Measurements from ENCODE around the gene RPL9. TPM values are rescaled to one million over a fixed set of nuclear protein-coding genes. Genes with fewer than 3 reads are reported as not detected.

The RPL9 gene
- total and polyA plus RNA-seq, 2 of the 13 experiments (the other 11 are each of a cell fraction or from before 2014, with no cell fraction given) = 993 to 2,148 TPM

DNA sequence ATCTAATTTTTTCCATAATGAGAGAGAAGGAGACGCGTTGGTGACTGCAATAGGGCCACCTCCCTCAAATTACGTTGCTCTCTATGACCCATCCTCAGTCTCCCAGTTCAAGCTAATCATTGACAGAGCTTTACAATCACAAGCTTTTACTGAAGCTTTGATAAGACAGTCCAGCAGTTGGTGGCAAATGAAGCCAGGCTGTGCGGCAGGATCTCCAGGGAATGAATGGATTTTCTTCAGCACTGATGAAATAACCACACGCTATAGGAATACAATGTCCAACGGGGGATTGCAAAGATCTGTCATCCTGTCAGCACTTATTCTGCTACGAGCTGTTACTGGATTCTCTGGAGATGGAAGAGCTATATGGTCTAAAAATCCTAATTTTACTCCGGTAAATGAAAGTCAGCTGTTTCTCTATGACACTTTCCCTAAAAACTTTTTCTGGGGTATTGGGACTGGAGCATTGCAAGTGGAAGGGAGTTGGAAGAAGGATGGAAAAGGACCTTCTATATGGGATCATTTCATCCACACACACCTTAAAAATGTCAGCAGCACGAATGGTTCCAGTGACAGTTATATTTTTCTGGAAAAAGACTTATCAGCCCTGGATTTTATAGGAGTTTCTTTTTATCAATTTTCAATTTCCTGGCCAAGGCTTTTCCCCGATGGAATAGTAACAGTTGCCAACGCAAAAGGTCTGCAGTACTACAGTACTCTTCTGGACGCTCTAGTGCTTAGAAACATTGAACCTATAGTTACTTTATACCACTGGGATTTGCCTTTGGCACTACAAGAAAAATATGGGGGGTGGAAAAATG lies 51.7 kb downstream of the RPL9 start, which contains the start of gene KLB (continued):
- TF ChIP-seq ZNF704 (CRISPR knock-in tag; IDR thresholded peaks at IDR 0.05; ENCODE audit: borderline replicate concordance) (no peak), ZBTB26 (CRISPR knock-in tag; IDR thresholded peaks at IDR 0.05; ENCODE audit: borderline replicate concordance) (peak; percentile 50; the same call in 1 of the 2 replicates), MTA3 (CRISPR knock-in tag; IDR thresholded peaks at IDR 0.05) (no peak), RAD21 (CRISPR knock-in tag; IDR thresholded peaks at IDR 0.05) (no peak), PRDM15 (CRISPR knock-in tag; IDR thresholded peaks at IDR 0.05) (peak; percentile 40; the same call in 1 of the 2 replicates), AFF4 (CRISPR knock-in tag; IDR thresholded peaks at IDR 0.05) (peak; percentile 74; the same call in 1 of the 2 replicates), ZNF282 (IDR thresholded peaks at IDR 0.05; ENCODE audit: partially characterized antibody) (no peak), KAT8 (CRISPR knock-in tag; IDR thresholded peaks at IDR 0.05) (peak; percentile 68; the same call in 1 of the 2 replicates), ZNF614 (CRISPR knock-in tag; IDR thresholded peaks at IDR 0.05; ENCODE audit: borderline replicate concordance) (peak; percentile 65; the same call in 1 of the 2 replicates), SIX1 (CRISPR knock-in tag; IDR thresholded peaks at IDR 0.05; ENCODE audit: borderline replicate concordance) (0 out of 2 replicates have a peak, but pooled peaks have one; percentile 19)
- TF ChIP-seq, protein P1, sequence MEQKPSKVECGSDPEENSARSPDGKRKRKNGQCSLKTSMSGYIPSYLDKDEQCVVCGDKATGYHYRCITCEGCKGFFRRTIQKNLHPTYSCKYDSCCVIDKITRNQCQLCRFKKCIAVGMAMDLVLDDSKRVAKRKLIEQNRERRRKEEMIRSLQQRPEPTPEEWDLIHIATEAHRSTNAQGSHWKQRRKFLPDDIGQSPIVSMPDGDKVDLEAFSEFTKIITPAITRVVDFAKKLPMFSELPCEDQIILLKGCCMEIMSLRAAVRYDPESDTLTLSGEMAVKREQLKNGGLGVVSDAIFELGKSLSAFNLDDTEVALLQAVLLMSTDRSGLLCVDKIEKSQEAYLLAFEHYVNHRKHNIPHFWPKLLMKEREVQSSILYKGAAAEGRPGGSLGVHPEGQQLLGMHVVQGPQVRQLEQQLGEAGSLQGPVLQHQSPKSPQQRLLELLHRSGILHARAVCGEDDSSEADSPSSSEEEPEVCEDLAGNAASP (CRISPR knock-in tag; IDR thresholded peaks at IDR 0.05; ENCODE audit: borderline replicate concordance) = peak; percentile 54
- TF ChIP-seq, protein P2, sequence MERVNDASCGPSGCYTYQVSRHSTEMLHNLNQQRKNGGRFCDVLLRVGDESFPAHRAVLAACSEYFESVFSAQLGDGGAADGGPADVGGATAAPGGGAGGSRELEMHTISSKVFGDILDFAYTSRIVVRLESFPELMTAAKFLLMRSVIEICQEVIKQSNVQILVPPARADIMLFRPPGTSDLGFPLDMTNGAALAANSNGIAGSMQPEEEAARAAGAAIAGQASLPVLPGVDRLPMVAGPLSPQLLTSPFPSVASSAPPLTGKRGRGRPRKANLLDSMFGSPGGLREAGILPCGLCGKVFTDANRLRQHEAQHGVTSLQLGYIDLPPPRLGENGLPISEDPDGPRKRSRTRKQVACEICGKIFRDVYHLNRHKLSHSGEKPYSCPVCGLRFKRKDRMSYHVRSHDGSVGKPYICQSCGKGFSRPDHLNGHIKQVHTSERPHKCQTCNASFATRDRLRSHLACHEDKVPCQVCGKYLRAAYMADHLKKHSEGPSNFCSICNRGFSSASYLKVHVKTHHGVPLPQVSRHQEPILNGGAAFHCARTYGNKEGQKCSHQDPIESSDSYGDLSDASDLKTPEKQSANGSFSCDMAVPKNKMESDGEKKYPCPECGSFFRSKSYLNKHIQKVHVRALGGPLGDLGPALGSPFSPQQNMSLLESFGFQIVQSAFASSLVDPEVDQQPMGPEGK (CRISPR knock-in tag; IDR thresholded peaks at IDR 0.05) = no peak

Data from HepG2 (cell line).